Stimulated activated CD4-positive, alpha-beta T cell treated with anti-CD3 and anti-CD28 coated beads, Interleukin-4, amount 100 ng/mL, for 1 hour (primary cell): ENCODE data around the gene MITD1.
"Not testable (repeated sequence)": the region's sequence is repeated elsewhere in the genome, so short reads cannot be mapped to it uniquely, and the experiment has no call there.

Source experiments
- DNase-seq: peaks from one replicate; pipeline ENCODE4 v3.0.0-alpha.2; 2020

The MITD1 gene

DNA sequence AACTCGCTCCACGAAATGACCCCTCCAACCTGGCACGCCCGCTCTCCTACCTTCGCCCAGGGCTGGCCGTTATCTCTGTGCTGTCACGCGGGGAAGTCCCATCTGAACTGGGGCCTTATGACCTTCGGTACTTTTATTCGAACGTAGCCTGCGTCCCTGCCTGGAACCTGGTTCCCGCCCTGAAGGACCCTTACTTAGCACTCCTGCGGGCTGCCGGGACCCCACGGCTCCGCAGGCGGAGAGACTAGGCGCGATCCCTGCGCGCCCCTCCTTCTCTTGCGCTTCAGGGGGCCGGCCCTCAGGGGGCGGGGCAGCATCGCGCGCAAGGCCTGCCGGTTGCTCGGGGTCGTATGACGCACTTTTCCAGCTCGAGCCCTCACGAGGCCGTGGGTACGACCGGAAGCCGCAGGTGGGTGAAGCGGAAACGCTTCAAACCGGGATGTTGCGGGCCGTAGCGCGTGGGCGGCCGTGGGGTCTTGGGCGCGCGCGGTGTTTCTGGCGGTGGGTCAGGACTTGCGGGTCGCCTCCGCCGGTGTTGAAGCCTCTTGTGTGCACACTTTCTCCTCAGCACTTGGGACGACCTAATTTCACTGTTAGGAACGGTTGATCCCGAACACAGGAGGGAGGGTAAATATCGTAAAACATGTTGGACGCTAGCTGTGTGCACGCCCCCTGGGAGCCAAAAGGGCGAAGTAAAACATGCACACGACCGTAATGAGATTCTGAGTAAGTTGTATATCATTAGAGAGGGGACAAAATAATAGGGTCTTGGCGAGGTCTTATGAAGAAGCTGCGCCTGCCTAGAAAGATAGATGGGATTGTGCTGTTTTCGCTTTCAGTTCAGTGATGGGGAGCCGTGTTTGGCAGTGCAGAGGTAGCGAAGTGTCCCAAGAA is 26.0 kb downstream of the MITD1 start, which contains the start of the genes LIPT1 and TSGA10:
TSS of gene LIPT1 (plus strand) at position 325 of the 894 bp plus-strand sequence. CDS start 6,991 bp downstream, outside the sequence.
TSS of gene TSGA10 (minus strand) at position 300 of the 894 bp plus-strand sequence. CDS start 45,503 bp downstream, outside the sequence.
- peak; percentile 91 for DNase-seq

DNA sequence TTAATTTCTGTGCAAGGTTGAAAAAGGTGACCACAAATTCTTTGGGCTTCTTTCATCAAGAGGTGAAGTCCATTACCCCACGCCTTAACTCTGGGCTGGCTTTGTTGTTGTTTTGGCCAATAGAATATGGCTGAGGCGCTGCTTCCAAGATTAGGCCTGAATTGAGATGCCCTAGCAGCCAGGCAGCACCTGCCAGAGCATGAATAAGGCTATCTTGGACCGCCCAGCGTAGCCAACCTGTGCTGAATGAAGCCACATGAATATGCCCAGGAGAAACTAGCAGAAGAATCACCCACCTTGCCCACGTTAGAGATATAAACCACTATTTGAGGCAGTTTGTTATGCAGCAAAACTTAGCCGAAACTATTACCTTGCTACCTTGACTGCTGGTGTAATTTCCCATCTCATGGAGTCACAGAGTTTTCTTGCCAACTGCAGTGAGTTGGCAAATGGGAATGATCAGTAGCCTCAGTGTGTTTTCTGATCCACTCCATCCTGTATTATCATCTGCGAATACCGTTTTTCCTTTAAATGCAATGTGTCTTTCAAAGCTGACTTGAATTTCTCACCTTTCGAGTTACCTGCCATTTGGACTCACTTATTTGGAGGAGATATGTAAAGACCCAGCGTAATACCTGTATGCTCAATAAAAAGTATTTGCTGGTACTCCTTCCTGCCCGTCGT is 26.8 kb downstream of the MITD1 start:
- DNase-seq = no peak

DNA sequence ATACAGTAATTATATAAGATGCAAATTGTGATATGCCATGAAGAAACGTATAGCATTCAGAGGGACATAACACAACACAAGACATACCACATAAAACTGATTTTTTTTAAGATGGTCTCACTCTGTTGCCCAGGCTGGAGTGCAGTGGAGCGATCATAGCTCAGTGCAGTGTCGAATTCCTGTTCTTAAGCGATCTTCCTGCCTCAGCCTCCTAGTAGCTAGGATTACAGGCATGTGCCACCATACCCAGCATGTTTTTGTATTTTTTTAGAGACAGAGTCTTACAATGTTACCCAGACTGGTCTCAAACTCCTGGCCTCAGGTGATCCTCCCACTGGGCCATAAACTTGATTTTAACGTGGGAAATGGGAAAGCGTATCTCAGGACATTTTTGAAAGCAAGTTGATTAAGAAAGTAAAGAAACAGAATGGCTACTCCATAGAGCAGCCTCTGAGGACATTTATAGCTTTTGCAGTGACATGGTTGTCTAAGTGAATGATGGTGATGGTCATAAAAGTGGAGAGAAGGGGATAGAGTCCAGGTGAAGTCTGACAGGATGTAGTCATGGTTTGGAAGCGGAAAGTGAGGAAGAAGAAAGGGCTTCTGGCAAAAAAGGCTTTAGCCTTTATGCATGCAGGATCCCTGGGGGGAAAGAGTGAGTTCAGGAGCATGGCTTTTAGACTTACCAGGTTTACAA is 28.5 kb downstream of the MITD1 start:
- no peak for DNase-seq

DNA sequence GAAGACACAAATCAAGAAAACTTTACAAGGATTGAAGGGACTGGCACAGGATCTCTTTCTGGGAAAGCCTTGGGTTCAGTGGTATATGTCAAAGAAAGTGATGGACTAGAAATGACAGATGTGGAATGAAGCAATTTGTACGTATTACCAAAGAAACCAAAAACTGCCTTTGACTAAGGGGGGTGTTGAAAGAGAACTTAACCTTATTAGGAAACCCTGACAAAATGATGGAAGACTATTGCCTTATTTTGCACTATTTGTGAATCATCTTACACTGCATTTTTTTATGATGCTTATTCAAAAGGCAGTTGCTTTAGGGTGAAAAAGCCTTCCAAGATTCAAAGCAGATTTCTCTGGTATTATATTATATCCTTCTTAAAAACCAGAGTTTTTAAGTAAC is 30.2 kb downstream of the MITD1 start:
- no peak for DNase-seq

DNA sequence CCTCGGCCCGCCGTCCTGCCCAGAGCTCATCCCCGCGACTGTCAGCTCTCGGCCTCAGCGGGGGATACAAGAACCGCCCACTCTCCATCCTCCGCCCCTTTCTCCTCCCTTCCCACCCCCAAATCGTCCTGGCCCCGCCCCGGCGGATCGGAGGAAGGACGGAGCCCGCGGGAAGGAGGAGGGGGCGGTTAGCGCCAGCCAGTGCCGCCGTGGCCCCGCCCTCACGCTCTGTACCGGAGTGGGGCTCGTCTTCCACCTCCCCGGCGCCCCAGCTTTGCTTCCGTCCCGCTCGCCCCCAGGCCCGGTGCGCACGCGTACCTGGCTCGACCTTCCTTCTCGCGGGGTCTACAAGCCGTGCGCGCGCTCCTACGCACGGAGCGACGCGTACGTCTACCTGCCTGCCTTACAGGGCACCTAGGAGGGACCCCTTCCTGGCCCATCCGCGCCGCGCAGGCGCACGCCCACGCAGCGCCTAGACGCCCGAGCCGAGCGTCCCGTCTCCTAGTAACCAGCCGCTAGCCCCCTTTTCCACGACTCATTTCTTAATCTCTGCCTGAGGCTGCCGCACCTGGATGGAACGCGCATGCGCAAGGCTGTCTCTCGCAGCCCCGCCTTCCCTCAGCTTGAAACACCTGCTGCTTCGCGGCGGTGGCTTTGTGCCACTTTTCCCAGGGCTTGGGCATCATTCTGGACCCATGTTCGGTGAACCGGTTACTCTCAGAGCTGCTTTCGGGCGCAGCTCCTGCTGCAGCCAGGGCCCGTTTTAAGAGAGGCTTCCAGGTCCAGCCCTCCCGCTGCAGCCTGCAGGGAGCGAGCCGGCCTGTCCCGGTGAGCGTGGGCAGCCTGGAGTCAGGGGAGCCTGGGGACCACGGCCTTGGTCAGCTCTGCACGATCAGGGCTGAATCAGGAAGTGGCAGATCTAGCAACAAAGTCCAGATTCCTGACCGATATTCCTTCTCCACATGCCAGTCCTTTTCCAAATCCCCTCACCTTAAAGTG is 39.4 kb downstream of the MITD1 start, which contains the start of gene C2orf15:
TSS of gene C2orf15 (plus strand) at position 598 of the 999 bp plus-strand sequence. CDS start 8,852 bp downstream, outside the sequence.
- DNase-seq = peak; percentile 96

DNA sequence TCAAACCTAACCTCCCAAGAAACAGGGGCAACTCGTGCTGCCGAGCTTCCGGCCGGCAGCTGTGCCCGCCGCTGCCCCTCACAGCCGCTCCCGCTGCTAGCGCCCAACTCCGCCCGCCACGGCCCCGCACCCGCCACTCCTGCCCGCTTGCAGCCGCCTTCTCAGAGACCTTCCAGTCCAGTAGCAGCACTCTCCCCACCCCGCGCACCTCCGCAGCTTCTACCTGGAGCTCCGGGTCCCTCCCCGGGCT is 40.1 kb downstream of the MITD1 start:
- DNase-seq = no peak

DNA sequence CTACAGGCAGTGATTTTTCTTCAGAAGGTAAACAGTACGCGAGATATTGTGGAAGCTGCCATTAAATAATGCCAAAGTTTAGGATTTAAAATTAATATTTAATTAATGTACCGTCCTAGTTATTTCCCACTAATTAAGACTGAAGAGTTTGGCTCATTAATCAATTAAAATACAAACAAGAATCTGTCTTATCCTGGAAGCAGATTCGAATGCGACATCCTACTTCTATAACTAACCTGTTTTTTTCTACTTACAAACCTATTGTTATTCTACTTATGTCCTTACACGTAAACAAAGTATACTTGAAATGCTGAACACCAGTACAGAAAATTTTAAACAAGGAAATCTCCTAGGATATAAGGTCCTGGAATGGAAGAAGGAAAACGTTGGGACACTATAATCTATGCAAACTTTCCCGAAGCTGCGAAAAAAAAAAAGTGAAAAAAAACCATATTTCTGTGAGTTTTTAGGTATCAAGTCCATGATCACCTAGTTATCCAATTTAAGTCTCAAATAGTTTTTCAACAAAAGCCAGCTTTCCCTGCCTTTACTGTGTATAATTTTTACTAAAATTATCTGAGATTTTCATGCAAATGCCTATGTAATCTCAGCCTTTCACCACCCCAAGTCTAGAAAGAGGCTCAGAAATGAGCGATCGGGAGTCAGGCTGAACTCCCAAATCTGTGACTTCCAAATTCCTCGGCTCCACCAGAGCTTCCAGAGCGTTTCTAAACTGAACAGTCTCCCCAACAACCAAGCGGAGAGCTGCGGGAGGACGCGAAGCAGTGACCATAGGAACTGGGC is 40.6 kb downstream of the MITD1 start:
- DNase-seq = no peak

DNA sequence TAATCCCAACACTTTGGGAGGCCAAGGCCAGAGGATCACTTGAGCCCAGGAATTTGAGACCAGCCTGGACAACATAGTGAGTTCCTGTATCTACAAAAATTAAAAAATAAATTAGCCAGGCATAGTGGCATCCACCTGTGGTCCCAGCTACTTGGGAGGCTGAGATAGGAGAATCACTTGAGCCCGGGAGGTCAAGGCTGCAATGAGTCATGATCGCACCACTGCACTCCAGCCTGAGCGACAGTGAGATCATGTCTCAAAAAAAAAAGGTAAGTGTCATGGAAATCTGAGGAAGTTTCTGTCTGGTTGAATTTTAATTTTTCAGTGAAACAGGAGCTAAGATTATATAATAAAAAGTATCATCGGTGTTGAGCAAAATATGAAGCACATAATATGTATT is 41.9 kb downstream of the MITD1 start:
- no peak for DNase-seq

DNA sequence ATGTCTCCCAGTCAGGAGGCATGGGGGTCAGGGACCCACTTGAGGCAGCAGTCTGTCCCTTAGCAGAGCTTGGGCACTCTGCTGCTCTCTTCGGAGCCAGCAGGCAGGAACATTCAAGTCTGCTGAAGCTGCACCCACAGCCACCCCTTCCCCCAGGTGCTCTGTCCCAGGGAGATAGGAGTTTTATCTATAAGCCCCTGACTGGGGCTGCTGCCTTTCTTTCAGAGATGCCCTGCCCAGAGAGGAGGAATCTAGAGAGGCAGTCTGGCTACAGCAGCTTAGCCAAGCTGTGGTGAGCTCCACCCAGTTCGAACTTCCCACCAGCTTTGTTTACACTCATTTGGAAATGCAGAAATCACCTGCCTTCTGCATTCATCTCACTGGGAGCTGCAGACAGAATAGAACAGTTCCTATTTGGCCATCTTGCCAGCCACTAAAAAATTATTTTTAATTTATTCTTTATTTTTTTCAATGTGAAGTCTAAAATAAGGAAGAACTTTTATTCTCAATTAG is 45.8 kb downstream of the MITD1 start:
- not testable (repeated sequence) for DNase-seq

DNA sequence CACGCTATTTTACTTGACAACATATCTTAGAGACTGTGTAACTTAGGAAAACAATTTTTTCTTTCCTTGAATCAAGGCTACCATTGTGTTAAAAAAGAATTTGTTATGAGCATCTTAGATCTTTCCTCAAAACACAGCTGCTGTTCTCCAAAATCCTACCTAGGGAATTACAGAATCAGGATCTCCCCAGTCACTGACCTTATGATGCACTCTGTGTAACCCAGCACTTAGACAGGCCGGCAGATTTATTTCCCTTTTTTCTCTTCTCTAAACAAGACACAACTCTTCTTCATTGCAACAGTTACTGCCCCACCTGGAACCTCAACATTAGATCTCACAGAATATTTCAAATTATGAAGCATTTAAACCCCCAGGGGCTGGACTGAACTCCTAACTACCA is 52.9 kb downstream of the MITD1 start:
- DNase-seq = no peak
